HL-60/S4 (cell line): ENCODE measurements around the gene TRRAP.

Source experiments
- in situ Hi-C: fragments of 300-500 bp; cut with MboI; formaldehyde crosslinking; loops from 2 replicates; pipeline ENCODE4 v1.14.3; 2022; ENCODE audit warnings: low sequenced_read_pairs

TRRAP gene

GRCh38 chr7:98982686-98983085, 104.4 kb downstream of the TRRAP start:
- in situ Hi-C loops: no loop called here

GRCh38 chr7:98984126-98984525, 105.8 kb downstream of the TRRAP start:
- in situ Hi-C loops: no loop called here

- in situ Hi-C loops: no loop called here
Observed at GRCh38 chr7:98985406-98985805, 107.1 kb downstream of the TRRAP start.

GRCh38 chr7:98985945-98986344, 107.6 kb downstream of the TRRAP start:
- in situ Hi-C loops: no loop called here

- in situ Hi-C loops: no loop called here
Observed at GRCh38 chr7:98988641-98989040, 110.3 kb downstream of the TRRAP start.

GRCh38 chr7:98990356-98990755, 112.0 kb downstream of the TRRAP start:
- in situ Hi-C loops: no loop called here

- in situ Hi-C loops: no loop called here
Observed at GRCh38 chr7:98991141-98991540, 112.8 kb downstream of the TRRAP start.

- in situ Hi-C loops: no loop called here
Observed at GRCh38 chr7:98992076-98992475, 113.7 kb downstream of the TRRAP start.

GRCh38 chr7:98993024-98993897, 114.9 kb downstream of the TRRAP start:
- in situ Hi-C loops: no loop called here

- in situ Hi-C loops: no loop called here
Observed at GRCh38 chr7:98994046-98994944, 116.0 kb downstream of the TRRAP start.

GRCh38 chr7:98995111-98995510, 116.8 kb downstream of the TRRAP start:
- in situ Hi-C loops: no loop called here

- in situ Hi-C loops: no loop called here
Observed at GRCh38 chr7:98995523-98996149, 117.3 kb downstream of the TRRAP start.

GRCh38 chr7:98996150-98996552, 117.8 kb downstream of the TRRAP start:
- in situ Hi-C loops: no loop called here

- in situ Hi-C loops: no loop called here
Observed at GRCh38 chr7:98997846-98998245, 119.5 kb downstream of the TRRAP start.

- in situ Hi-C loops: no loop called here
Observed at GRCh38 chr7:98998821-98999725, 120.7 kb downstream of the TRRAP start.

- in situ Hi-C loops: no loop called here
Observed at GRCh38 chr7:99000196-99000903, 122.0 kb downstream of the TRRAP start.

- in situ Hi-C loops: no loop called here
Observed at GRCh38 chr7:99000904-99001465, 122.7 kb downstream of the TRRAP start.

GRCh38 chr7:99001482-99002147, 123.3 kb downstream of the TRRAP start:
- in situ Hi-C loops: no loop called here
